Cerebellar cortex (tissue), 1 donor: ENCODE results near the gene PARD3B.

Experiments
- DNase-seq: peaks from one replicate; pipeline ENCODE4 v3.0.0-alpha.2; 2015; ENCODE audit warnings: low spot score

PARD3B gene

DNA sequence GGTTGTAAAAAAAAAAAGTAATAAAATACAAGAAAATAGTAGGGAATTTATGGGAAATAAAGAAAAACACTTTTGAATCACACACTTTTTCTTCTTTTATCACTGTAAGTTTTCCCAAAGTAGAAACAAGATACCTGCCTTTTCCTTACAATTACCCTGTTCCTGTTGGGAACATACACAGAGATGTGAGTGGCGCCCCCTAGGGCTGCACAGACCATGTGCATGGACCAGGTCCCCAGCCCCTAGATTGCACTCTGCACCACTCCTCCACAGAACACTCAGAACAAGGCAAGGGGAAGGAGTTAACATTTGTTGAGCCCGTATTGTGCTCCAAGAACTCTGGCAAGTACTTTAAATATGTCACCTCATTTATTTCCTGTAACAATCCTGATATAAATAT, 1018.4 kb downstream of the PARD3B start:
- DNase-seq = no peak

DNA sequence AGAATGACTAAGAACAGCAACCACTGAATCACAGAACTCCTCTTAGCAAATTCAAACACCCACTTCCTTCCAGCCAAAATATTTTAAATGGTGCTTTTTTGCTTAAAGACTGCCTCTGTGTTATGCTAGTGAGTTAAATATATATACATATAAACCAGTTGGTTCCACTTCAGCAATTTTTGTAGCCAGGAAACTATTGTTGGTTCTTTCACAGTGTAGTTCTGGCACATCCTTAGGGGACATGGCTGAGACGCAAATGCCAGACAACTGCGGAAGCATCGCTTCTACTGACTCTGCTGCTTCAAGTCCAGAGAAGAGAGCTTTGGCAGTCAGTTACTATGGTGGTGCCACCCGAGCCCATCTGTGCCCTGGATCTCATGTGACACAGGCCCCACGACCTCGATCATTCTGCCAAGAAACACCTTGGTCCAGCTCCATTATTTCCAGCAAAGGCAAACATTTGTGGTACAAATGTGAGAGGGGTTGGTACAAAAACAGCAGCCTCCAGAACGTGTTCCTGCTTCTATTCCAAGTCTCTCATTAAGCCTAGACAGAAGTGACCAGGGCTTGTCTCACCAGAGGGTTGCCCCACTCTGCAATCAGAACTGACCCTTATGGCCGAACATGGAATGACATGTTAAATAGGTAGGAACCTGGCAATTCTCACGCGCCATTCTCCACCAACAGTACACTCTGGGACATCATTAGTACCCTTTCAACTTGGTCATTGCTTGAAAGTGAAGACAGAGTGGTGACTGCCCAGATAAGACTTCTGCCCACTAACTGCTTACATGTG, 1019.3 kb downstream of the PARD3B start:
- DNase-seq = peak; percentile 46

- no peak for DNase-seq
Observed at GRCh38 chr2:205565142-205565522, 1019.9 kb downstream of the PARD3B start.

GRCh38 chr2:205566606-205567168, 1021.4 kb downstream of the PARD3B start:
- DNase-seq = no peak

- DNase-seq = no peak
Observed at GRCh38 chr2:205568620-205569019, 1023.3 kb downstream of the PARD3B start.

GRCh38 chr2:205570648-205571047, 1025.4 kb downstream of the PARD3B start:
- no peak for DNase-seq

GRCh38 chr2:205571360-205571959, 1026.2 kb downstream of the PARD3B start:
- DNase-seq = no peak

DNA sequence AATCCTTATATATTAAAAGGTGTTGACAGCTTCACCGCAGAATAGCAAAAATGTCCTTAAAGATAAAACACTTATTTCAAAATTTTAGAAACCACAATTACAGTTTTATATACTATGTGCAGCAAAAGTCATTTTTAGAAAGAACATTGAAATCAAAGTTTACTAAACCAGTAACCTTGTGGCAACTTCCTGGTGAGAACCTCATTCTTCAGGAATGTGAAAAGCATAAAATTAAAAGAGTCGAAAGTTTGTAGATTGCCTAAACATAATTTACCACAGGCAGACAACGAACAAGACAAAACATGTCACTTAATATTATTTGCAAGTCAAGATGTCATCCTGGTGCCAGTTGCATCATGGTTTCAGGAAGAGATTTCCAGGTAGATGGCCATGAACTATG, 1028.7 kb downstream of the PARD3B start:
- DNase-seq = no peak

- DNase-seq = no peak
Observed at GRCh38 chr2:205579335-205579734, 1034.1 kb downstream of the PARD3B start.

GRCh38 chr2:205580212-205580987, 1035.1 kb downstream of the PARD3B start:
- no peak for DNase-seq

DNA sequence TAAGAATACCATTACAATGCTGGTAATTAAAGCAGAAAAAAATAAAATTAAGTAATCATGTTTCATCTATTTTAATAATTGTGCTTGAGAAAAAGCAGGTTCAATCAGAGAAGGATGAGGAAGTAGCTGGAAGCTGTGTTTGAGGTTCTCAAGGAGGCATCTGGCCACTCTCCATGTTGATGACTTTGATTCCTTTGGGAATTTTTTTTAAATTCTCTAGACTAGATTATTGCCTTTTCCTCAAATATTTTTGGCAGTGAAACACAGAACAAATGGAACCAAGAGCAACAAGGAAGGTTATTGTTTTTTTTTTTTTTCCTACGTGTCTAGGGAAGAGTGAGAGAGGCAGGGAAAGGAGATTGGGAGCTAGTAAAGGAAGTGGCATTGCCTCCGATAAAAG, 1037.1 kb downstream of the PARD3B start:
- DNase-seq = no peak

- DNase-seq = no peak
Observed at GRCh38 chr2:205585449-205586383, 1040.4 kb downstream of the PARD3B start.

GRCh38 chr2:205586626-205587025, 1041.4 kb downstream of the PARD3B start:
- no peak for DNase-seq

DNA sequence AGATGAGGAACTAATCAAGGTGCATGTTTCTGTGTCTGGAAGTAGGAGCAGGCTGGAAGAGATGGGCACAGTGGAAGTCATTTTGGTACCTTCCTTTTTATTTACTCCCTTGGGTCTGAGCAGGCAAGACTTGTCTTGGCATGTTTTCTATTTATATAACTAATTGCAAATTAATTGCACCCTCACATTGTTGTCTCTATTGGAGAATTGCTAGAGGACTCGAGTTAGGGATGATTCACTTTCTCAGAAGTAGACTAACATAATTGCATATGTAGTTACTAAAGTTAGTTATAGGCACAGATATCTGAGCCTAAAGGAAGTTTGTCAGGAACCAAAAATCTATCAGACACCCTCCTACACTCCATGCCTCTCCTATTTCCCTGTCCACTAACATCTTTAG, 1044.2 kb downstream of the PARD3B start:
- no peak for DNase-seq

DNA sequence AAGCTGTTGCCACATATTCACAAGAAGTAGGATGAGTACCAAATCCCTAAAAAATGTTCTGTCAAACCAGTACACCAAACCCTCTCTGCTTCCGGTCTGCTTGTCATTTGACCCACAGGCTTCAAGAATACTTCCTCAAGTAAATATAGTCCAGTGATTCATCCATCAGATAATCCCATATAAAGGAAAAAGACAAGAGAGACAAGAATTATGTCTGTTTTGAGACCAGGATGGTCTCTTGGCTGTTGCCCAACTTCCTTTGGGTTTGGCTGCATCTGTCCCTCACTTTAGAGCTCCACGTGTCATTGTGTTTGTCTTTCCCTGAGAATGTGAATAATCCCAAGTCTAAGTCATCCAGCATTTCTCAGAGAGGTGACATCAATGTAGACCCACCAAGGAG, 1045.5 kb downstream of the PARD3B start:
- no peak for DNase-seq

GRCh38 chr2:205593891-205594290, 1048.6 kb downstream of the PARD3B start:
- DNase-seq = no peak

GRCh38 chr2:205596581-205596980, 1051.3 kb downstream of the PARD3B start:
- no peak for DNase-seq

GRCh38 chr2:205605638-205606304, 1060.5 kb downstream of the PARD3B start:
- no peak for DNase-seq

GRCh38 chr2:205607146-205607545, 1061.9 kb downstream of the PARD3B start:
- no peak for DNase-seq

DNA sequence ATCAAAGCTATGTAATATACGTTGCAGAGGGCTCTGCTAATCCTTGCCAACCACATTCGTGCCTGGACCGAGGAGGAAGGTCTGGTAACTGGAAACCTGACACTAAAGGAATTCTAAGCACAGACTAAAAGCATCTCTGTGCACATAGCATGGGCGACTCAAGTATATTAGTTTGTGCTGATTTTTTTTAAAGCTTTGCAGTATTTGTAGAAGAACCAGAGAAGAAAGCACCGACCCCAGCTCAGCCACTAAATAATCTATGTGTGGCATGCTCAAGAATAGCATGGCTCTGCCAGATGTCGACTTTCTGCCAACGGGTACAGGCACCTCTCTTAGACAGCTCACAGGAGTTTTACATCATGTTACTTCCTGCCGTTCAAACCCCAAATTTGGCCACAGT, 1063.8 kb downstream of the PARD3B start:
- DNase-seq = no peak

DNA sequence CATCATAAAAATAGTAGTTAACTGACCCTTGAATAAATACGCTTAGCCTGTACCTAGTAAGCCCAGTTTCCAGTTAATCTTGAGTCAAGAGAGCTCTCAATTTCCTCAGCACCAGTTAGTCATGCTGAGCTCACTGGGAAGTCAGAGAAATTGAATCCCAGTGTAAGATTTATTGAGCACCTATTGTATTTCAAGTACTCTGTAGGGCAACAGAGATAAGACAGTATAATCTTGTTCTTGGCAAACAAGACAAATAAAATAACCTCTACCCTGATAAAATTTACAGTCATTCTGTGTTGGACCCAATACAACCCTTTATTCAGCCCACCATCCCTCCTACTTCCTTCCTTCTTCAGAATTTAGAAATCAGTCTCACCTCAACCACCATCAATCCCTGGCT, 1065.2 kb downstream of the PARD3B start:
- no peak for DNase-seq
